ENCODE data around the gene TBKBP1.

- TF ChIP-seq, protein P1, sequence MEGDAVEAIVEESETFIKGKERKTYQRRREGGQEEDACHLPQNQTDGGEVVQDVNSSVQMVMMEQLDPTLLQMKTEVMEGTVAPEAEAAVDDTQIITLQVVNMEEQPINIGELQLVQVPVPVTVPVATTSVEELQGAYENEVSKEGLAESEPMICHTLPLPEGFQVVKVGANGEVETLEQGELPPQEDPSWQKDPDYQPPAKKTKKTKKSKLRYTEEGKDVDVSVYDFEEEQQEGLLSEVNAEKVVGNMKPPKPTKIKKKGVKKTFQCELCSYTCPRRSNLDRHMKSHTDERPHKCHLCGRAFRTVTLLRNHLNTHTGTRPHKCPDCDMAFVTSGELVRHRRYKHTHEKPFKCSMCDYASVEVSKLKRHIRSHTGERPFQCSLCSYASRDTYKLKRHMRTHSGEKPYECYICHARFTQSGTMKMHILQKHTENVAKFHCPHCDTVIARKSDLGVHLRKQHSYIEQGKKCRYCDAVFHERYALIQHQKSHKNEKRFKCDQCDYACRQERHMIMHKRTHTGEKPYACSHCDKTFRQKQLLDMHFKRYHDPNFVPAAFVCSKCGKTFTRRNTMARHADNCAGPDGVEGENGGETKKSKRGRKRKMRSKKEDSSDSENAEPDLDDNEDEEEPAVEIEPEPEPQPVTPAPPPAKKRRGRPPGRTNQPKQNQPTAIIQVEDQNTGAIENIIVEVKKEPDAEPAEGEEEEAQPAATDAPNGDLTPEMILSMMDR (IDR thresholded peaks at IDR 0.05; ENCODE audit: low read length) = no peak
- no peak for TF ChIP-seq EZH2 (IDR thresholded peaks at IDR 0.05; ENCODE audit: borderline replicate concordance, low read length)
Observed at GRCh38 chr17:47712330-47713023, 18.5 kb downstream of the TBKBP1 start.

All from OCI-LY1 (cell line).